ENCODE results near the gene SYCP3.
A peak's percentile ranks its signal among the peaks of the same experiment; 100 is the strongest.

Gene SYCP3

GRCh38 chr12:101738920-101739665 lies at the start of gene SYCP3:
Gene SYCP3, minus strand, starts transcription at chr12:101739462. Its CDS starts 1,527 bp downstream, at chr12:101737935.
- DNase-seq, result no peak

DNA sequence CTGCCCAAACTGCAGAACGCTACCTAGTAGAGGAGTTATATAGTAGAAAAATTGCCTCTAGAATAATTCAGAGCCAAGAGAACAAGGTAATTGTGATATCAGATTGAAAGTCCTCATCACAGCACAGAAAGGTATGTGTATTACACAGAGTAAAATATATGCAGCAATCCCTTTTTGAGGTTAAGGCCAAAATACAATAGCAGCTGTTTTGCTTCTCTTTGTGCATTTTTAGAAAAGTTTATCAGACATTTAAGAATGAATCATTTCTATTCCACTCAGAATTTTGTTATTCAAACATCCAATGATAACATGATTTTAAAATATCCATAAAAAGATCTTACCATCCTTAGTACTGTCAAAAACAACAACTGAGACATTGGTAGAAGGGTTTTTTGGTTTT lies 46.4 kb upstream of the SYCP3 start:
- DNase-seq, result no peak

GRCh38 chr12:101784376-101784775 lies 45.1 kb upstream of the SYCP3 start:
- DNase-seq, result no peak

GRCh38 chr12:101783838-101784237 lies 44.6 kb upstream of the SYCP3 start:
- no peak for DNase-seq

- DNase-seq, result no peak
These were observed 43.9 kb upstream of the SYCP3 start for GRCh38 chr12:101783150-101783549.

- no peak for DNase-seq
These were observed 43.0 kb upstream of the SYCP3 start for GRCh38 chr12:101782273-101782731.

DNA sequence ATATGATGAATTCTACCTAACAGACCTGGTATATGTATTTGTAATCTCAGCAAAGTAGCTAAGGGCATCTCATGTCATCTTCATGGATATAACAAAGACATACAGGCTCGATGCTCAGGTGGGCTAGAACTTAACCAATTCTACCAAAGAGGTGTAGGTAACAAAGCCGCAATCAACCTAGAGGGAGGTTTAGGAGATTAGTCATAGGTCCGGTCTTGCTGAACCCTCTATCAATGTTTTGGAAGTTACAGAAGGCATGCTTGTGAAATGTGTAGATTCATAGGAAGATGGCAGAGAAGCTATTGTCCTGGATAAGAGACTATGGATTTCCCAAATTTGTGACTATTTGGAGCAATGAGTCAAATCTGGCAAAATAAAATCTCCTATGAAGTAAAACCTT lies 42.6 kb upstream of the SYCP3 start:
- DNase-seq, result no peak

DNA sequence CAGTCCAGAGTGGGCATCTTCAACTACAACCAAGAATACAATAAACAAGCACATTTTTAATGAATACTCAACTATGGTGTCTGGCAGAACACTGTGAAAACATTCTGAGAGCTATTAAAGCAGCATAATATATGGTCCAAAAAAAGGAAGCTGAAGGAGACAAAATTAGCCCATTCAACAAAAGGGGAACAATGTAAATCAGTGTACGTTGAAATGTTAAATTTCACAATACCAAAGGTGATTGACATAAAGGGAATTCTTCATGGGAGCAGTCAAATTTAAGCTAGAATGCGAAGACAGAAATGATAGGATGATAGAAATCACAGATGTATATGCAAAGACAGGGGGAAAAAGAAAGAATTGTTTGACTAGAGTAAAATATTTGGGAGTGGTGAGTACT lies 41.3 kb upstream of the SYCP3 start:
- DNase-seq, result no peak

- no peak for DNase-seq
These were observed 40.4 kb upstream of the SYCP3 start for GRCh38 chr12:101779626-101780025.

DNA sequence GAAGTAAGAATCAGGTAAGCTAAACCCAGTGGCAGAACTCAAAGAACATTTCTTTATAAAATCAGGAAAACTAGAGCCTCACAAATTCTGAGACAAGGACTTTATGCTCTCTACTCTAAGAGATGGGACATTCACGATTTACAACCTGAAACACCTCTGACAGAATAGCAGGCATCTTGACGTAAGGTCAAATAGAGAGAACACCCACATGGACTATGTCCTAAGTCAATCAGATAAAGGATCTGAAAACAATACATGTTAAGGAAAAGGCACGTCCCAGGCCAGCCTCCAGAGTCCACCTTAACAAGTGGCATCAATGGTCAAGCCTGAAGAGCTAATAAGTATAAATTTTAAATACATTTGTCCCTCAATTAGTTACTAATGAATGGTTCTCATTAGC lies 39.9 kb upstream of the SYCP3 start:
- no peak for DNase-seq

GRCh38 chr12:101777978-101778377 lies 38.7 kb upstream of the SYCP3 start:
- DNase-seq, result no peak

DNA sequence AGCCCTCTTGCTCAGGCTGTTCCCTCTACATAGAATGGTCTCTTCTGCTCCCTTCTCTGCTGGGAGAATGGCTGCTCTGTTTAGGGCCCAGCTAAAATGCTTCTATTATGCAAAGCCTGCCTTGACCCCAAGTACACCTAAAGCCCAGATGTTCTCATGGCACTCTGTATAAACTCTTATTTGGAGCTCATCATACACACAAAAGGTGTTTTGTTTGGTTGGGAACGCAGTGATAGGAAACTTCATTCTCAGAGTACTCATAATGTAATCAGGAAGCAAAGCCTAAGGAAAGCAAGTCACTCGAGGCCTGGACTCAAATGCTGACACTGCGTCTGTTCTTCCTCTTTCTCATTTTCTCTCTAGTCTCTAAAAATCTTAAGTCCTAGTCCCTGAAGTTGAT lies 38.2 kb upstream of the SYCP3 start:
- DNase-seq, result no peak

- no peak for DNase-seq
These were observed 36.6 kb upstream of the SYCP3 start for GRCh38 chr12:101775816-101776215.

DNA sequence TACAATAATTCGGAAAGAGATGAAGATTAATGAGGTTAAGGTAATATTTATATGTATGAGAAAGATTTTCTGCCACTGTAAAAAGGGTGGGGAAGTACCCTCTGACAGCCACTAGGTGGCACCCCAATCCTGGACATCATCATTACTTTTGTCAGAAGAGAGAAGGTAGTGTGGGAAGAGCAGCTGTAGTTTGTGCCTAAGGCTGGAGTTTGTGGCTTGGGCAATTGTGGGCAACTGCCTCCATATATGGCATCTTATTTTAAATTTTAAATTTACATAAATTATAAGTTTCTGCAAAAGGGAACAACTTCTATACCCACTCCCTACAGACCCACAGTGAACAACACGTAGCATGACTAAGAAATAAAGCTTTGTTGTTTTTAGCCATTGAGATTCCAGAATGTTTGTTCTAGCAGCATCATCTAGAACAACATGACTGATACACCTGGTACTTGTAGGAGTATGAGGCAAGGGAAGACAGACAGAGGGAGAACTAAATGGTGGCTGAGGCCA lies 34.4 kb upstream of the SYCP3 start:
- DNase-seq, result peak; percentile 20

GRCh38 chr12:101772012-101772775 lies 32.9 kb upstream of the SYCP3 start:
- no peak for DNase-seq

DNA sequence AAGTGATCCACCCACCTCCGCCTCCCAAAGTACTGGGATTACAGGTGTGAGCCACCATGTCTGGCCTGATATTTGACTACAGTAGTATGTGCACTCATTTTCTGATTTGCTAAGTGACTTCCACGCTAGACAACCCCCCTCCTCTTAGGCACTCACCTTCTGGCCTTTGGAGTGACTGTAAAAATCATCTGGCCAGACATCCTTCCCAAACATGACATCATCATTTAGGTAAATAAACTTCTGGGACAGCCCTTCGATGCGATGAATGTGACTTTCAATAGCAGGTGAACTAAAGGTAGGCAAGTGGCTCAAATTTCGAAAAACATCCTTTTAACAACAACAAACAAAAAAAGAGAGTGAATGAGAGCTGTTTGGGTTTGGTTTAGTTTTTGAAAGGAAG lies 30.6 kb upstream of the SYCP3 start:
- no peak for DNase-seq

DNA sequence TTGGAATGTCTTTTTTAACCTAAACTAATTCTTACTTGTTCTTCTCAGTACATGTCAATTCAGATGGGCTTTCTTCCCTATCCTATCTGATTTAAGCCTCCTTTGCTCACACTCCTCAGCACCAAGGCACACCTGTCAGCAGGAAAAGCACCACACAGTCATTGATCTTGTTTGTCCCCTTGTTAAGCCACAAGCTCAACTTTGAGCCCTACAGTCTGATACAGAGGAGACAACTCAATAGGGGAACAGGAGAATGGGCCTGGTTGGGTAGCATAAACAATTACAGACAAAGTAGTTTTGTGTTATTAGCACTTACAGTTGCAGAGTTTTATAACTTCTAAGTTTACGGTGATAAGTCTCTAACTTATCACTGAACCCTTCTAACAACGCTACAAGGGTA lies 29.5 kb upstream of the SYCP3 start:
- DNase-seq, result no peak

GRCh38 chr12:101767537-101767936 lies 28.3 kb upstream of the SYCP3 start:
- no peak for DNase-seq

- no peak for DNase-seq
These were observed 25.0 kb upstream of the SYCP3 start for GRCh38 chr12:101764051-101764792.

GRCh38 chr12:101763246-101763931 lies 24.1 kb upstream of the SYCP3 start:
- no peak for DNase-seq

- no peak for DNase-seq
These were observed 22.5 kb upstream of the SYCP3 start for GRCh38 chr12:101761781-101762180.

DNA sequence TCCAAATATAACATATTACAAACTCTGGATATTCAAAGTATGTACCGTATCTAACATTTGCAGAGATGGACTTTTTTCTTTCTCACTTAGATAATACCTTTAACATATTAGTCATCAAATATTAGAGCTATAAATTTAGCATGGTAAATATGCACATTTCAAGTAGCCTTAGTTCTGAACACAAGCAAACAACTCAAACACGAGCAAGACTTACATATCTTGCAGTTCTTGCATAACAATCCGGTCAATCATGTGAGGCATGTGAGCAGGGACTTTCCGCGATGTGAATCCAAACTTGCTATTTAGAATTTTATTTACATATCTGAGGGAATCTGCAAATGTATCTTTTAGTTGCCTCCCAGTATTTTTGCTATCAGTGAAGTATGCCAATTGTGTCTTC lies 22.1 kb upstream of the SYCP3 start:
- no peak for DNase-seq
